ENCODE results near the gene PLXNA1. TPM values are rescaled to one million over a fixed set of nuclear protein-coding genes. Genes with fewer than 3 reads are reported as not detected.

The PLXNA1 gene
- total and polyA plus RNA-seq, 2 of the 8 experiments (the other 6 are each of a cell fraction or from before 2014, with no cell fraction given), result 47.5 to 54.9 TPM

GRCh38 chr3:126993436-126993835, 10.5 kb downstream of the PLXNA1 start:
- DNase-seq (ENCODE audit: low read depth in 1 of 2, low spot score in 2 of 2), result no peak
- Histone ChIP-seq H3K4me2 (ENCODE audit: insufficient read depth in 1 of 2, low read depth in 2 of 2, low read length in 2 of 2) (no peak overlapping the region), H2AK5ac (ENCODE audit: low read depth, low read length) (no peak overlapping the region), H3K27me3 (replicated peaks in 1 of 4; ENCODE audit: control insufficient read depth in 3 of 4, extremely low read depth in 1 of 4, insufficient read depth in 3 of 4, low read length in 3 of 4) (no peaks in the 10 kb centered on the region), H4K5ac (ENCODE audit: insufficient read length, low read depth, low read length) (no peak overlapping the region), H3K9me3 (ENCODE audit: insufficient read depth in 2 of 2, low read depth in 1 of 2, low read length in 1 of 2) (no peaks in the 10 kb centered on the region), H3K79me1 (ENCODE audit: low read depth, low read length) (peaks cover 36% of the 10 kb centered on the region), H4K8ac (ENCODE audit: extremely low read depth, insufficient read depth, low read length) (no peak overlapping the region), H3K9ac (replicated peaks in 1 of 4; ENCODE audit: extremely low read depth in 1 of 4, low read depth in 3 of 4, low read length in 3 of 4) (no peak overlapping the region), H2BK5ac (ENCODE audit: low read depth, low read length) (no peak overlapping the region; the same call in 1 of the 2 replicates), H2AFZ (ENCODE audit: low read length) (no peak overlapping the region), H3K18ac (ENCODE audit: extremely low read depth, low read length) (no peak overlapping the region), H3K4me3 (ENCODE audit: extremely low read depth in 1 of 4, insufficient read depth in 2 of 4, low read depth in 3 of 4, low read length in 4 of 4) (no peak overlapping the region), H3K56ac (replicated peaks; ENCODE audit: insufficient read length, low read depth, low read length) (no peak overlapping the region), H3K4me1 (replicated peaks in 1 of 4; ENCODE audit: control insufficient read depth in 3 of 4, insufficient read depth in 4 of 4, low read length in 3 of 4) (peaks cover 0 to 1% (median 0%) of the 10 kb centered on the region in 4 experiments; a peak in 1 of 7 replicates), H3K79me2 (ENCODE audit: control insufficient read depth in 1 of 2, insufficient read depth in 2 of 2, low read length in 2 of 2) (peaks cover 0 to 63% of the 10 kb centered on the region in 2 experiments; a peak in 2 of 4 replicates), H3K27ac (ENCODE audit: low read depth, low read length) (no peak overlapping the region), H3K4ac (replicated peaks; ENCODE audit: insufficient read length, low read depth, low read length) (no peak overlapping the region), H3K36me3 (ENCODE audit: control insufficient read depth in 2 of 4, insufficient read depth in 4 of 4, low read length in 3 of 4) (peaks cover 2 to 16% (median 11%) of the 10 kb centered on the region in 4 experiments; a peak in 6 of 8 replicates), H4K91ac (replicated peaks; ENCODE audit: insufficient read length, low read length) (no peak overlapping the region), H3K14ac (ENCODE audit: insufficient read length) (no peak overlapping the region), H3K23ac (ENCODE audit: insufficient read length) (no peak overlapping the region), H2BK15ac (ENCODE audit: low read length) (no peak overlapping the region), H3K23me2 (ENCODE audit: low read depth, low read length) (no peaks in the 10 kb centered on the region), H2BK120ac (replicated peaks; ENCODE audit: low read depth, low read length) (no peak overlapping the region), H2BK20ac (ENCODE audit: low read length) (no peak overlapping the region), H4K20me1 (replicated peaks in 1 of 2; ENCODE audit: control insufficient read depth in 1 of 2, insufficient read depth in 2 of 2, low read length in 2 of 2) (peaks cover 22 to 62% of the 10 kb centered on the region in 2 experiments), H2BK12ac (ENCODE audit: low read depth, low read length) (no peak overlapping the region)
- CTCF ChIA-PET (ENCODE audit: partially characterized antibody), result interaction anchor here (0.9 to 10.0 kb wide), 3 partner anchors 12 to 255 kb away, joined by 3 to 74 read pairs (median 14); partner anchors contain the start of gene PLXNA1
- no peak for FAIRE-seq
- POLR2A ChIA-PET (ENCODE audit: partially characterized antibody), result interaction anchor here (1.3 kb wide), 1 partner anchor 9 kb away, joined by 3 read pairs; no protein-coding TSS in a partner anchor
- TF ChIP-seq EP300 (IDR thresholded peaks at IDR 0.05; ENCODE audit: borderline replicate concordance in 1 of 2, low read depth in 2 of 2, low read length in 2 of 2), result no peak
- TF ChIP-seq GABPA (IDR thresholded peaks at IDR 0.05; ENCODE audit: borderline replicate concordance, insufficient read depth, low read length), result no peak
- TF ChIP-seq BCL11A (IDR thresholded peaks at IDR 0.05; ENCODE audit: low read depth in 2 of 2, low read length in 2 of 2), result no peak
- no peak for TF ChIP-seq ATF2 (IDR thresholded peaks at IDR 0.05; ENCODE audit: low read length)
- no peak for TF ChIP-seq JUN (IDR thresholded peaks at IDR 0.05; ENCODE audit: low read depth, low read length)
- WGBS, 2 experiments (ENCODE audit: extremely low coverage in 1 of 2, insufficient coverage in 1 of 2, insufficient read length in 1 of 2, insufficient replicate concordance in 2 of 2, low coverage in 1 of 2, low lambda C conversion rate in 2 of 2, missing lambda C conversion rate in 1 of 2), result 84% methylated on average over 8 of the region's 9 CpGs; no CpG with 5 or more reads in 1 of the 2 experiments

Measured in H1 (cell line).